ENCODE data around the gene CXADR.

DNA sequence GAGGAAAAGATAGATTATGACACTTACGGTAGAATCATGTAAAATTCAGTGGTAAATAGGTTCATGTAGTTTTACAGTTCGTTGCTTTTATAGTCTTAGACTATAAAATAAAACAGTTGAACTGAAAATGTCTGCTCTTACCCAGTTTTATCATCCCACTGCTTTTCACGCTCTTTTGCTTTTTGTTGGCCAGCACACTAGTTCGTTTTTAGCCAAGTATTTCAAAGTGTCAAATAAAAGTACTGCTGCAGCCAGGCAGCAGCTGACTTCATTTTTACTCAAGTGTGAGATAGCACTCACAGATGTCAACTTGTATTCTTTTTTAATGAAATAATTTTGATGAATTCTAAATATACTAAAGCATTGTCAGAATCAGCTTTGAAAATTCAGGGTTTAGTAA is 118.4 kb downstream of the CXADR start:
- TF ChIP-seq, protein P1, sequence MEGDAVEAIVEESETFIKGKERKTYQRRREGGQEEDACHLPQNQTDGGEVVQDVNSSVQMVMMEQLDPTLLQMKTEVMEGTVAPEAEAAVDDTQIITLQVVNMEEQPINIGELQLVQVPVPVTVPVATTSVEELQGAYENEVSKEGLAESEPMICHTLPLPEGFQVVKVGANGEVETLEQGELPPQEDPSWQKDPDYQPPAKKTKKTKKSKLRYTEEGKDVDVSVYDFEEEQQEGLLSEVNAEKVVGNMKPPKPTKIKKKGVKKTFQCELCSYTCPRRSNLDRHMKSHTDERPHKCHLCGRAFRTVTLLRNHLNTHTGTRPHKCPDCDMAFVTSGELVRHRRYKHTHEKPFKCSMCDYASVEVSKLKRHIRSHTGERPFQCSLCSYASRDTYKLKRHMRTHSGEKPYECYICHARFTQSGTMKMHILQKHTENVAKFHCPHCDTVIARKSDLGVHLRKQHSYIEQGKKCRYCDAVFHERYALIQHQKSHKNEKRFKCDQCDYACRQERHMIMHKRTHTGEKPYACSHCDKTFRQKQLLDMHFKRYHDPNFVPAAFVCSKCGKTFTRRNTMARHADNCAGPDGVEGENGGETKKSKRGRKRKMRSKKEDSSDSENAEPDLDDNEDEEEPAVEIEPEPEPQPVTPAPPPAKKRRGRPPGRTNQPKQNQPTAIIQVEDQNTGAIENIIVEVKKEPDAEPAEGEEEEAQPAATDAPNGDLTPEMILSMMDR (IDR thresholded peaks at IDR 0.05): no peak
- TF ChIP-seq POLR2A (IDR thresholded peaks at IDR 0.05): no peak

Measured in uterus (tissue), 2 donors.